Stomach (tissue), 9 donors: ENCODE measurements around the gene TMA7B. TPM values are rescaled to one million over a fixed set of nuclear protein-coding genes. Genes with fewer than 3 reads are reported as not detected.

Experiments used
- DNase-seq, 2 donors: peaks; one replicate each; pipeline versions ENCODE4 v3.0.0 to v3.0.0-alpha.2; 2013 to 2019
- H3K27ac ChIP-seq, 5 donors: fragments of 200-600 bp in 4 of 5; sonication (generic) in 4 of 5; one replicate each; pipeline ENCODE4 v1.5.1; 2013 to 2019; ENCODE audit warnings: mild to moderate bottlenecking in 1 of 5, moderate library complexity in 1 of 5
- H3K27me3 ChIP-seq, 3 donors: fragments of 200-600 bp; sonication (generic); one replicate each; pipeline ENCODE4 v1.5.1; 2017 to 2019; ENCODE audit warnings: mixed run types in 1 of 3
- H3K36me3 ChIP-seq, 4 donors: fragments of 200-600 bp; sonication (generic); 1 replicate in 3 of 4; 2 replicates in 1 of 4; pipeline ENCODE4 v1.5.1; 2016 to 2019
- H3K4me1 ChIP-seq, 4 donors: fragments of 200-600 bp; sonication (generic); one replicate each; pipeline ENCODE4 v1.5.1; 2016 to 2019
- H3K4me3 ChIP-seq, 4 donors: fragments of 200-600 bp; sonication (generic) in 3 of 4; one replicate each; pipeline ENCODE4 v1.5.1; 2016 to 2019; ENCODE audit warnings: mild to moderate bottlenecking in 1 of 4
- H3K9me3 ChIP-seq, 4 donors: fragments of 200-600 bp; sonication (generic); one replicate each; pipeline ENCODE4 v1.5.1; 2016 to 2019
- CTCF ChIP-seq, 7 experiments: fragments of 450-650 bp in 4 of 7; fragments of 200-600 bp in 3 of 7; sonication (generic) in 3 of 7; IDR thresholded peaks; one replicate each; pipeline ENCODE4 v1.5.1; 2016 to 2019; ENCODE audit warnings: antibody characterized with exemption in 7 of 7, control low read depth in 2 of 7, mild to moderate bottlenecking in 1 of 7
- EP300 ChIP-seq: sonication (generic); formaldehyde crosslinking; IDR thresholded peaks from one replicate; pipeline ENCODE4 v1.6.1; 2017; ENCODE audit warnings: antibody characterized with exemption
- POLR2A ChIP-seq, 4 donors: fragments of 450-650 bp; IDR thresholded peaks; one replicate each; pipeline ENCODE4 v1.6.1; 2016; ENCODE audit warnings: antibody characterized with exemption in 4 of 4, control low read depth in 2 of 4, mild to moderate bottlenecking in 1 of 4, moderate library complexity in 1 of 4
- POLR2AphosphoS5 ChIP-seq, 3 donors: sonication (generic); formaldehyde crosslinking; IDR thresholded peaks; one replicate each; pipeline ENCODE4 v1.6.1; 2016; ENCODE audit warnings: antibody characterized with exemption in 3 of 3
- WGBS, 5 donors: extraction: QIAGEN DNeasy Blood & Tissue Kit in 3 of 5; methylation state at CpG; one replicate each; pipeline versions ENCODE4 v1.1.5 to v1.1.7; 2013 to 2018; 5-methylcytosine and 5-hydroxymethylcytosine counted together
- intact Hi-C: fragments of 100-400 bp; cut with DNase I; formaldehyde crosslinking; loops from one replicate; pipeline ENCODE4 v1.15.1; 2023; ENCODE audit warnings: low total_unique reads
- polyA plus RNA-seq, 3 donors: library from polyadenylated mRNA; stranded (reverse); fragments of 200-250 nt; gene quantifications; one replicate each; pipeline ENCODE4 v1.2.3, GENCODE V29; 2013
- total RNA-seq, 5 donors: library from RNA; depleted of rRNA; stranded (reverse); fragments of >200 nt; gene quantifications; one replicate each; pipeline versions ENCODE4 v1.1.0 to v1.2.3, GENCODE V29; 2014 to 2016
- donor health status: healthy with polysubstance abuse.
- donor health status: Bipolar disorder and iron deficiency.
- donor health status: healthy.

Gene TMA7B
- total and polyA plus RNA-seq, 8 donors = 1.1 to 1.3 TPM; not detected in 6

GRCh38 chr22:40001800-40002577 is 41.8 kb downstream of the TMA7B start:
- 77 to 84% (median 81%) methylated on average over 13 to 14 of the region's 14 CpGs for WGBS, 5 donors
- H3K27ac ChIP-seq = no peak overlapping the region
- intact Hi-C loops = no loop called here
- H3K9me3 ChIP-seq = no peaks in the 10 kb centered on the region
- no peak for DNase-seq
- TF ChIP-seq CTCF (IDR thresholded peaks at IDR 0.05) = no peak
- TF ChIP-seq POLR2A (IDR thresholded peaks at IDR 0.05) = no peak
- no peaks in the 10 kb centered on the region for H3K27me3 ChIP-seq
- H3K4me1 ChIP-seq = peaks cover 33 to 51% (median 46%) of the 10 kb centered on the region in 4 donors
- no peaks in the 10 kb centered on the region for H3K36me3 ChIP-seq
- H3K4me3 ChIP-seq = no peak overlapping the region

- H3K9me3 ChIP-seq = no peaks in the 10 kb centered on the region
- intact Hi-C loops = no loop called here
- peaks cover 0 to 3% (median 0%) of the 10 kb centered on the region in 3 donors for H3K27me3 ChIP-seq
- H3K27ac ChIP-seq = no peak overlapping the region
- no peak overlapping the region for H3K4me3 ChIP-seq
- 75 to 86% (median 82%) methylated on average over 6 of the region's 6 CpGs for WGBS, 5 donors
- DNase-seq = no peak
- no peaks in the 10 kb centered on the region for H3K36me3 ChIP-seq
- TF ChIP-seq POLR2A (IDR thresholded peaks at IDR 0.05) (no peak), POLR2AphosphoS5 (IDR thresholded peaks at IDR 0.05) (no peak), CTCF (IDR thresholded peaks at IDR 0.05) (no peak), EP300 (no peak)
- H3K4me1 ChIP-seq = peaks cover 23 to 45% (median 37%) of the 10 kb centered on the region in 4 donors
Observed at GRCh38 chr22:40002935-40003715, 42.9 kb downstream of the TMA7B start.

- Histone ChIP-seq H3K4me1 (peaks cover 7 to 45% (median 32%) of the 10 kb centered on the region in 4 donors), H3K27me3 (peaks cover 0 to 15% (median 0%) of the 10 kb centered on the region in 3 donors), H3K4me3 (no peak overlapping the region), H3K36me3 (no peaks in the 10 kb centered on the region), H3K9me3 (no peaks in the 10 kb centered on the region), H3K27ac (no peak overlapping the region)
- no peak for DNase-seq
- 68 to 78% (median 75%) methylated on average over 6 of the region's 6 CpGs for WGBS, 5 donors
- intact Hi-C loops = no loop called here
- TF ChIP-seq POLR2AphosphoS5 (IDR thresholded peaks at IDR 0.05) = no peak
- TF ChIP-seq CTCF (IDR thresholded peaks at IDR 0.05) = no peak
- no peak for TF ChIP-seq EP300
- TF ChIP-seq POLR2A (IDR thresholded peaks at IDR 0.05) = no peak
Observed at GRCh38 chr22:40004836-40005235, 44.6 kb downstream of the TMA7B start.

- peaks cover 0 to 33% (median 25%) of the 10 kb centered on the region in 4 donors for H3K4me1 ChIP-seq
- H3K4me3 ChIP-seq = no peak overlapping the region
- no peak overlapping the region for H3K27ac ChIP-seq
- no peaks in the 10 kb centered on the region for H3K9me3 ChIP-seq
- no peak for DNase-seq
- H3K36me3 ChIP-seq = no peaks in the 10 kb centered on the region
- intact Hi-C loops = no loop called here
- 79 to 93% (median 89%) methylated on average over 8 of the region's 8 CpGs for WGBS, 5 donors
- H3K27me3 ChIP-seq = peaks cover 0 to 25% (median 0%) of the 10 kb centered on the region in 3 donors
- TF ChIP-seq POLR2AphosphoS5 (IDR thresholded peaks at IDR 0.05) (no peak), EP300 (no peak), POLR2A (IDR thresholded peaks at IDR 0.05) (no peak), CTCF (IDR thresholded peaks at IDR 0.05) (no peak)
Observed at GRCh38 chr22:40006641-40007040, 46.4 kb downstream of the TMA7B start.
